Activated T-cell treated with anti-CD3 and anti-CD28 coated beads, Interleukin-2, amount 50 U/mL, for 48 hours (primary cell): ENCODE data around the gene IMMP2L.
"Not testable (repeated sequence)": the region's sequence is repeated elsewhere in the genome, so short reads cannot be mapped to it uniquely, and the experiment has no call there.

ENCODE experiments used
- DNase-seq, 2 experiments: peaks; one replicate each; pipeline ENCODE4 v3.0.0-alpha.2; 2020

IMMP2L gene

GRCh38 chr7:111323670-111324069 is 238.6 kb downstream of the IMMP2L start:
- not testable (repeated sequence) for DNase-seq

GRCh38 chr7:111320133-111320532 is 242.2 kb downstream of the IMMP2L start:
- no peak for DNase-seq

DNA sequence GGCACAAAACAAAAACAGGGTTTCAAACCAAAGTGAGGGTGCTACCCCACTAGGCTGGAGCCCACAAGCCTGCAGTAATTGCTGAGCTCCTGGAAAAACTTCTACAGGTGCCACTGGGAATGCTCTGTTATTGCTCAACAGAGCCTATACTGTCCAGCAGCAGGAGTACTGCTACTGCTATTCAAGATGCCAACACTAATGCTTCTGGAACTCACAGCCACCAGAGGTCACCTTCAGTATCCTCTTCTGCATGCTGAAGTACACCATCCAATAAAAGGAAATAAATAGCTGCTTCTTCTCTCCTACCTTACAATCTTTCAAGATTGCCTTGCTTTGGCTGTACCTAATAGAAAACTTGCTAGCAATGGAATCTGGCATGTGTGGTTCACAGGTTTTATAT is 249.3 kb downstream of the IMMP2L start:
- no peak for DNase-seq

DNA sequence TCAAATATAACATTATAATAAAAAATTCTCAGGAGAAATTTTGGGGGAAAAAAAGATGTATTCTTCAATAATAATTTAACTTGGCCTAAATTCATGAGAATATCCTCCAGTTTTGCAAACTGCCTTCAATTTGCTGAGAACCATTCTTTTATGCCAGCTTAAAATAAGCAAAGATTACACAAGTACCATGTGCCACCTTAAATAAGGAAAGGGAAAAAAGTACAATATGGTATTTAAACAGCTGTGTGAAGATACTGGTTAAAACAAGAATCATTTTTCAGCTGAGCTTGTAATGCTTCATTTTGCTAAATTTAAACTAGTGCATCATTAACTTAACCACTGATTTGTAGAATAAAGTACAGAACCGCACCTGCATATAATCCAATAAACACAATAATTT is 253.6 kb downstream of the IMMP2L start:
- no peak for DNase-seq

DNA sequence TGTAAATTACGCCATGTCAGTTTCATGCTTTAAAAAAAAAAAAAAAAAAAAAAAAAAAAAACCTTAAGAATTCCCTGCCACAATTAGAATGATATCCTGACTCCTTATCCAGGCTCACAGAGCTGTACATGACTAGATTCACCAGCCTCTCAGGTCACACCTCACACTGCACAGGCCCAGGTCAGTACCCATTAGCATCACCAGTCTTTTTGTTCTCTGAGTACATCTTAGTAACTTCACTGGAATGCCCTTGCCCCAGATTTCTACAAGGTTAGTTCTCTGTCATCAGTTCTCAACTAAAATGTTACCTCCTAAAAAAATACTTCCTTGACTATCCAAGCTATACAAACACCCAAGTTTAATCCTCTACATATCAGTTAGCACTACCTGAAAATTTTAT is 260.4 kb downstream of the IMMP2L start:
- DNase-seq = no peak

DNA sequence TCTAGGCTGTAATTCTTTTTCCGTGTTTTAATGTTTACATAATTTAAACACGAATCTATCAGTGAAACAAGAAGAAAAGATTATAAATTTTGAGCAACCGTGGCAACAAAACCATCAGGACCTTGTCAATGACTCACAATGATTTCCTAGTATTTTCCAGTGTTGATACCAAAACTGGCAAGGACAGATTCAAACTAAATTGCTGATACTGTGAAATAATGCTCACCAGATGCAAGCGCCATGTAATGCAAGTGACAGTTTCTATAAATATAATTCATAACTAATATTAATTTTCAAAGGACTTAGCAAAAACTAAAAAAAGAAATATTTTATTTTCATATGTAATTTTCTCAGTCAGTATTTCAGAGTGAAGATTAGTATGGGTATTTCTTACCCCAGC is 267.8 kb downstream of the IMMP2L start:
- no peak for DNase-seq

DNA sequence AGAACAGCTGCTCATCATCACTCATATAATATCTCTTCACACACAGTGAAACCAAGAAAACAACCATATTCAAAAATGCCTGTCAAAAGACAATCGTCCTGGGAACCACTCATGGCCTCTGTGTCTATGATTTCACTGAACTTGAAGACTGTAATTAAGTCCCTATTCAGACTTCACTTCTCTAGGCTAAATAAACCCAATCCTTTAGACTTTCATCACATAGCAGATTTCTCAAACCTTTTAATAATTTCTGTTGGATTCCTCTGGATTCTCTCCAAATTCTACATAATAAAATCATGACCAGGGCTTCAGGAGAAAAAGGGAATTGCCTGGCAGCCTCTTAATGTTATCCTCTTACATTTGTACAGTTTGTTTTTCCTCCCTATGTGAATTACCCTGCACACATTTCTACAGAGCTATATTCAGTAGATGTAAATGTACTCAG is 270.2 kb downstream of the IMMP2L start:
- DNase-seq = no peak

DNA sequence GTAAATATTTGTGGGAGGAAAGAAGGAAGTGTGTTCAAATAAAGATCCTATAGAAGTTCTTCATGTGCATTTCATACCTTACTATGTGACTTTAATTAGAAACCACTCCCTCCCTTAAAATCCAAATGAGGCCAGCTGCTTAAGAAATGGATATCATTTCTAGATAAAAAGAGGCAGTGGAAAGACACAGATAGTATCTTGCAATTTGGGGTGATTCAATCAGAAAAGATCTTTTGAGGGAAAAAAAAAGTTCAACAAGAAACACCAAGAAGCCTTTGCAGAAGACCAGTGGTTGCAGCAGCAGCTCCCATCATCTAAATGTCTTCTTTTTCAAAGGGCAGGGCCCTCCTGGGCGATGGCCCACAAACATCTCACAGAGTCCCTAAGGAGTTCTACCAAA is 271.3 kb downstream of the IMMP2L start:
- DNase-seq = no peak

DNA sequence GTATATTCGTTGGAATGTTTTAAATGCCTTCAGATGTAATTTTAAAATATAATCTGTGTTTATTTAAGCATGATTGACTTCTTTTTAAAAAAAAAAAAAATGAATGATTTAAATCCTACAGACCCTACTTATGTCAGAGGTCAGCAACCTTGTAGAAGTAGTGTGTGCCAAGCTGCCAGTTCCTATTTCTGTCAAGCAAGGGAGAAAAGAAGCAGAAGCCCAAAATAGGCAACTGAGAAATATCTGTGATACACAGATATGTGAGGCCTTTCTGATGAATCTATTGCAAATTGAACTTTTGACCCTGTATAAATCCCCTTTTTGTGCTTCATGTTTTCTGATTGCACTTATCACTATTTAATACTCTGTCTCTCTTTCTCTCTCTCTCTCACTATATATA is 271.9 kb downstream of the IMMP2L start:
- no peak for DNase-seq

DNA sequence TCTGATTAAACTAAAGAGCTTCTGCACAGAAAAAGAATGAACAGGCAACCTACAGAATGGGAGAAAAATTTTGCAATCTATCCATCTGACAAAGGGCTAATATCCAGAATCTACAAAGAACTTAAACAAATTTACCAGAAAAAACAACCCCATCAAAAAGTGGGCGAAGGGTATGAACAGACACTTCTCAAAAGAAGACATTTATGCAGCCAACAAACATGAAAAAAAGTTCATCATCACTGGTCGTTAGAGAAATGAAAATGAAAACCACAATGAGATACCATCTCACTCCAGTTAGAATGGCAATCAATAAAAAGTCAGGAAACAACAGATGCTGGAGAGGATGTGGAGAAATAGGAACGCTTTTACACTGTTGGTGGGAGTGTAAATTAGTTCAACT is 273.9 kb downstream of the IMMP2L start:
- DNase-seq = not testable (repeated sequence)

DNA sequence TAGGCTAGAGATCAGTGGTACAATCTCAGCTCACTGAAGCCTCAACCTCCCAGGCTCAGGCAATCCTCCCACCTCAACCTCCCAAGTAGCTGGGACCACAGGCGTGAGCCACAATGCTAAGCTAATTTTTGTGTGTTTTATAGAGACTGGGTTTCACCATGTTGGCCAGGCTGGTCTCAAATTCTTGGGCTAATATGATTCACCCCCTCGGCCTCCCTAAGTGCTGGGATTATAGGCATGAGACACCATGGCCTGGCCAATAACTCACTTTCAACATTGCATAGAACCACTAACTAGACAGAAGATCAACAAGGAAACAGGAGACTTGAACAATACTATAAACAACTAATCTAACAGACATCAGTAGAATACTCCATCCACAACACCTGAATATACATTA is 279.7 kb downstream of the IMMP2L start:
- no peak for DNase-seq

DNA sequence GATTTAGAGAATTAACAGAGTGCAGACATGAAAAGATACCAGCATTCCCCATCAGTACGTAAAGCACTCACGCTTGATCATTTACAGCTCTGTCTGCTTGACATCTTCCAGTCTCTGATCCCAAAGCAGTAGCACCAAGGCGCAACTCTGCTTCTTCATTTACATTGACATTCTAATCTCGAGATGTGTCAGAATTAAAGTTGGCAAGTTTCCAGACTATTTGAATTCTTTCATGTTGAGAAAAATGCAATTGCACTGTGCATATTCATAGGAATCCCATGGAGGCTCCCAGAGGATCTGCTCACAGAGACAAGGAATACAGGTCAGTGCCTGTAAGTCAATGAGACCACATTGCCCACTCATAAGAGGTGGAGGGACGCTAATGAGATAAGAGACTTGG is 287.4 kb downstream of the IMMP2L start:
- no peak for DNase-seq

DNA sequence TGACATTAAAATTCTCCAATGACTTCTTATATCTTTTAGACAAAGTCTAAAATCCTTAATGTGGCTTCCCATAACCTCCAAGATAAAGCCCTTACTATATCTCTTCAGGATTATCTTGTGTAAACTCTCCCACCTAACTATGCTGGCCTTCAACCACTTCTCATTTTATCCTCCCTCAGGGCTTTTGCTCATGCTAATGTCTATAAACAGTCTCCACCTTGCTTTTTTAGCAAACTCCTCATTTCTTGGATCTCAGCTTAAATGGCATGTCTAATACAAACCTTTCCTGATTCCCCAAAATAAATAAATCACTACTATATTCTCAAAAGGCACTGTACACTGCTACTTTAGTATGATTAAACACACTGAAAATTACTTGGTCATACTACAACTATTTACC is 290.2 kb downstream of the IMMP2L start:
- DNase-seq = no peak

- not testable (repeated sequence) for DNase-seq
These were observed 291.5 kb downstream of the IMMP2L start for GRCh38 chr7:111270794-111271193.

GRCh38 chr7:111268941-111269340 is 293.4 kb downstream of the IMMP2L start:
- DNase-seq = no peak

- no peak for DNase-seq
These were observed 295.7 kb downstream of the IMMP2L start for GRCh38 chr7:111266613-111267012.

DNA sequence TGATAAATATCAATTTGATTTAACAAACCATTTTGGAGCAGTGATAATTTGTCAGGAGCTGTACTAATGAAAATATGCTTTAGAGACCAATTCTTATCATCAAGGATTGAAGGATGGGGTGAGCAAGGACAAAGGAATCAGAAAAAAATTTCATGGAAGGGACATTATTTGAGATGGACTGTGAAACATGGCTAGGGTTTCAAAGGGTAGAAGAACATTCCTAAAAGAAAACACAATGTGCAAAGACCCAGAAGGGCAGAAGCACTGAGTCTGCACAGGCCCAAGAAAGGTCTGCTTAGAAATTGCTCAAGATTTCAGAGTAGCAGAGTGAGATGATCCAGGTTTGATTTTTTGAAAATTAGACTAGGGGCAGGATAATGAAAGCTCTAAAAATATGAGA is 296.9 kb downstream of the IMMP2L start:
- no peak for DNase-seq

DNA sequence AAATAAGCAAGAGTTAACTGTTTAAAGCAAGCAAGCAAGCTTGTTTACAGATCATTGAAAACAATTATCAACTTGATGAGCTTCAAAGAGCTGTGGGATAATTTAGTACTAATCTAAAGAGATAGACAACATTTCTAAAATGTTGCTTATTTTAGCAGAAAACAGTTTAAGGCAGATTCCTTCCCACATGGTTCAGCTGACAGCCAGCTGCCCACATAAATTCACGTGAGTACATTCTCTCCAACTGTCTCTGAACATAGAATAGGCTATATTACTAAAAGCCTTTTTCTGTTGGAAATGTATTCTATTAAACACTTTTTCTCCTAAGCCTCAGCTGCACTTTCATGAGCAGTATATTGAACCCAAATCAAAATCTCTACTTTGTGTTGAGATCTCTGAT is 297.3 kb downstream of the IMMP2L start:
- no peak for DNase-seq

DNA sequence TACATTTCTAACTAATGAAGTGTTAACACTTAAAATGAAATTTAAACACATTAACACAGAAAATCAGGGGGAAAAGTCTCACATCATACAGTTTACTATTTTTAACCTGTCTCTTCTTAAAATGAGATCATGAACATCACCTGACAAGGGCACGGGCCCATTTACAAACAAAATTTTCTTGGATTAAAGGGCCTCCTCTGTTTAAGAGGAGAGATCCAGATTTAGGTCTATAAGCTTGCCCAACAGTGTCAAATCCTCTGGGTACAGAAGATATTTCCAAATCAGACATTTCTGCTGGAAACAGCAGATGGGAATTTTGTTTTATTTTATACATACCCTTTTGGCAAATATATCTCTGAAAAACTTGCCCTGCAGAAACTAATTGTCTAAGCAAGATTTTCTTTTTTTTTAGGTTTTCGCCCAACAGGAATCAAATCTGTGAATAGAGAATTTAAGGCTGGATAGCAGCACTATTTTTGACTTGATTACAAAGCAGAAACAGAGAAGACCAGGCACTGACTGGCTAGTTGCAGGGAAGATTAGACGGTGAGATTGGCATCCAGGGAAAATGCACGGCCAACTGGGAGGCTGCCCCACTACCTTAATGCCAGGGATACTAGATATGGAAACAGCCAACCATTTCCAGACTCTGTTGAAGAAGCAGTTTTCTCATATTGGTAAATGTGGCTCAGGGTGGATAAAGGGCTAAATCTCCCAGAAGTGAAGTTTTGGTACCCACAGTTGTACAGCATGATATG is 298.0 kb downstream of the IMMP2L start:
- DNase-seq = no peak

- no peak for DNase-seq
These were observed 299.8 kb downstream of the IMMP2L start for GRCh38 chr7:111262293-111263116.

- DNase-seq = no peak
These were observed 300.8 kb downstream of the IMMP2L start for GRCh38 chr7:111261496-111261895.

DNA sequence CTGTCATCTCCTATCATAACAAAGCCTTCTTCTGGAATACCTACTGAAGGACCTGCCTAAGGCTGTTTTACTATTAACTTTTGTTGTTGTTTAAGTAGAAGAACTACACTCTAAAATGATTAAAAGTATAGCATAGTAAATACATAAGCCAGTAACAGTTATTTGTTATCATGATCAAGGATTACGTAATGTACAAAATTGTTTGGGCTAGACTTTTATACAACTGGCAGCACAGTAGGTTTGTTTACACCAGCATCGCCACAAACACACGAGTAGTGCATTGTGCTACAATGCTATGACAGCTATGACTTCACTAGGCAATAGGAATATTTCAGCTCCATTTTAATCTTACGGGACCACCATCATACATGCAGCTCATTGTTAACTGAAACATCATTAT is 302.3 kb downstream of the IMMP2L start:
- no peak for DNase-seq

DNA sequence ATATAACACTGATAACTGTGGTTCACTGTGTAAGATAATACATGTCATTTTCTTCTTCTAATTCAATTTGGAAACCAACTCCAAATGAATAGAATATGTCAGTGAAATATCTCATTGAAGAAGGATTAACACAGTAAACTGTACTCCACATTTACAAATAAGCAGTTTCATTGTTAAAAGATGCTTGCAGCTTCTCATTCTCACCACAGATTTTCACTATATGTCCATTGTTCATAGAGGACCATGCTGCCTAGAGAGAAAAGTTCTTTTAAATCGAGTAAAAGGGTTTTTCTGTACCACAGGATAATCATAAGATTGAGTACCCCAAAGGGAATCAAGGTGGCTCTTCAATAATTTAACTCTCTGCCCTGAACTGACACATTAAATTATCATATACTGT is 305.9 kb downstream of the IMMP2L start:
- DNase-seq = no peak

DNA sequence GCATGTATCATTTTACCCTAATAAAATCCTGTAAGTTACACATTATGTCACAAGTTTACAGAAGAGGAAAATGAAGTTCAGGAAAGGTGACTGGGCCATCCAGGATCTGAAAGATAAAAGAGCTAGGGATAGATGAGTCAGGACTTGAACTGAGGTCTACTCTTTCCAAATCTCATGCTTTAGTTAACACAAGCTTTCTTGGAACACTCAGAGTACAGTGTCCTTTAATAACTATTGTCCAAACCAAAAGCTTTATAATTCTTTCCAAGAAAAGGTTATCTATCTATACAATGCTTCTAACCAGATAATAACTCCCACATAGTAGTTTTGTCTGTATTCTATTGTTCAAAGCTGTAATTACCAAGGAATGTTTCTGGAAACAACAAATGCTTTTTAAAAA is 306.7 kb downstream of the IMMP2L start:
- no peak for DNase-seq
